HG03432 (cell line): Measurements from ENCODE around the gene CACNA2D2.
"Not testable (repeated sequence)": the region's sequence is repeated elsewhere in the genome, so short reads cannot be mapped to it uniquely, and the experiment has no call there.

Experiments
- ATAC-seq: cut with Tn5 transposase; IDR thresholded peaks from one replicate; pipeline ENCODE4 v1.9.1; 2021; ENCODE audit warnings: mild to moderate bottlenecking, moderate library complexity; ENCODE audit not compliant: unreplicated experiment

Gene CACNA2D2

DNA sequence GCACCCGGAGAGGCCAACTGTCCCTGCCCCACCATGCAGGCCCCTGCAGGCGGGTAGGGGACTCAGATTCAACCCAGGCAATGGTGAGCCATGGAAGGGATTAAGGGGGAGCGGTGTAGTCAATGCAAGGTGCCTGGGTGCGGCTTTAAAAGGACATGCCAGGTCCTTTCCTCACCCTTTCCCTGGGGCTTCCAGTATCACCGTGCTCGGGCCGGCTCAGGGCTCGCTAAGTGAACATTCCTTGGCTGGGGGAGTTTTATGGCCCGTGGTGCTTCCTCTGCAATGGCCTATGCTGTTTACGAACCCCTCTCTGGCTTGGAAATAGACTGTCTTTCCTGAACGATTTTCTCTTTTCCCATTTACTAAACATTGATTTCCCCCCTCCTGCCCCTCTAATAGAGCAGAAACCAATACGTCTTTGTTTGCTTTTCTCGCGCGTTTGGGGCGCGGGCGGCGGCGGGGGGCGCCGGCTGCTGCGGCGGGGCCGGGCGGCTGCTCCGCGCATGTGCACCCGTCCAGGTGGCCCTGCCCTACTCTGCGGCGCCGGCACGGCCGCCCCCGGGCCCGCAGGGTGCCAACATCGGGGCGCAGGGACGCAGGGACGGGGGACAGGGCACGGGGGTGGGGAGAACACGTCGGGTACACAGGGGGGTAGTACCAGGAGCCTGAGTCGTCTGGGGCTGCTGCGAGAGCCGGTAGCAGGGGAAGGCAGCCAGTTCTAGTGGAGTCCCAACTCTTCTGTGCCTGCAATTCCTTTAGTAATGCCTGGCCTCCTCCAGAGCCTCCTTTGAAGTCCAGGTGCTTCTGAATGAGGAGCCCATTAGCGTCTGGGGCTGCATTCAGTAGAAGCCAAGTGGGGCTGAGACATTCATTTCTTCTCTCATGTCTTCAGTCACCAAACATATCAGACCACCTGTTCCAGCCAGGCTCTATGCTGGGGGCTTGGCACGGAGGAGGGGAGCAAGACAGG, 26.9 kb upstream of the CACNA2D2 start:
- ATAC-seq: no peak

DNA sequence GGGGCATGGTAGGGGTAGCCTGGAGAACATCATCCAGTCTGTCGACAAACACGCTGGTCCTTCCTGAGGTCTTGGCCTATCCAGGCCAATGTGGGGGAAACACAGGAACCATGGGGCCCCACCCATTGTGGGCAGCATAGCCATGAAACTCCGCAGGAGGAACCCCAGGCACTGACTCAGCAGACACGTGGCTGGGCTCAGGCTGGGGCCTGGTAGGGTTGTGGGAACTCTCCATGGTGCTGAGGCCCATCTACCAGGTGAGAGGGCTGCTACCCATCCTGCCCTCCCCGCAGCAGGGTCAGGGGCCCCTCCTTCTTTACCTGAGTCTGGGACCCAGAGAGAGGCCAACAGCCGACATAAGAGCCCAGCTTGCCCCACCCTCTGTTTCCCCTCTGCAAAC, 22.6 kb upstream of the CACNA2D2 start:
- ATAC-seq: no peak

DNA sequence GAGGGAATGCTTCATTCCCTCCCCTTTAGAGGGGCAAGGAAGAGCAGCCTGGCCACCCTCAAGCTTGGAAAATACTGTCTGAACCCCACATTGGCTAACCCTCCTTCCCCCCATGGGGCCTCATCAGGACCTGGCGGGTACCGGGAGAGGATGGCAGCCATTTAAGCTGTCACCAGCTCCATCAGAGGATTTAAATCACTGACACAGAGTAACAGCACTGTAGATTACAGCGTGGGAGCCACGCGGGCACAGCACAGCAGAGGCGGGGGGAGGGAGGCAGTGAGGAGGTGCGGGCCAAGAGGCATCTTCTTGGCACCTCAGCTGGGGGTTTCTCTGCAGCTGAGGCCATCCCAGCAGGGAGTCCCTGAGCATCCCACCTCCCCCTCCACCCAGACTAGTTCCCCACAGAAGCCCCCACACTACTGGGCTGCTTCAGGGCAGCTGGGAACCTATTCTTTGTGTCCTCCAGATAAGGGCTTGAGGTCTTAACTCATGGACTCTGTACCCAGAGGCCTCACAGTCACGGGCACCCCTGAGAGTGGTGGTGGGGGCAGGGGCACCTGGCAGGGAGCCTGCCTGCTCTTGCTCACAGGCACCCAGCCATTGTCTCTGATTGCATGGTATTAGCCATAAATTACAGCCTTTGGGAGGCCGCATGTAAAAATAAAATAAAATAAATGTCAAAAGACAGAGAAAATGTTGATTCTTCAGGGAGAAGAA, 21.9 kb upstream of the CACNA2D2 start:
- no peak for ATAC-seq

GRCh38 chr3:50524746-50525145, 21.3 kb upstream of the CACNA2D2 start:
- no peak for ATAC-seq

DNA sequence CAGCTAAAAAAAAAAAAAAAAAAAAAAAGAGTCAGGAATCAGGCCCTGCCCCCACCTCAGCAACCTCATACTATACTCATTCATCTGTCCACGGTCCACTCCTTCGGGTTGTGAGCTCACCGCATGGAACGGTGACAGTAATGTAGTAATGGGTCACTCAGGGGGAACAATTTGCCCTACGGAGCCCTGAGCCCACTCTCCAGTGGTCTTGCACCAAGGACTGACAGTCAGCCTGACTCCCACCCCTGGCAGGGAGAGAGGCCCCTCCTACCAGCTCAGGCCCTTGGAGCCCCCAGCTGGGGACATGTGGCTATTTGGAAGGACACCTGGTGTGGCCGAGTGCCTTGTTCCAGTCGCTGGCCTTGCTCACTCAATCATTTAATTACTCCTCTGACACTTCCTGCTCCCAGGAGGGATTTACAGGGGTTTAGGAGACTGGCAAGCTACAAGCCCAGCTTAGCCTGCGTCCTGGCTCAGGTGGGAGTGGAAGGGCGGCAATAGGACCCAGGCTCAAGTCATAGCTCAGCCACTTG, 19.9 kb upstream of the CACNA2D2 start:
- ATAC-seq: no peak

GRCh38 chr3:50521572-50521971, 18.1 kb upstream of the CACNA2D2 start:
- no peak for ATAC-seq

GRCh38 chr3:50520849-50521248, 17.4 kb upstream of the CACNA2D2 start:
- no peak for ATAC-seq

DNA sequence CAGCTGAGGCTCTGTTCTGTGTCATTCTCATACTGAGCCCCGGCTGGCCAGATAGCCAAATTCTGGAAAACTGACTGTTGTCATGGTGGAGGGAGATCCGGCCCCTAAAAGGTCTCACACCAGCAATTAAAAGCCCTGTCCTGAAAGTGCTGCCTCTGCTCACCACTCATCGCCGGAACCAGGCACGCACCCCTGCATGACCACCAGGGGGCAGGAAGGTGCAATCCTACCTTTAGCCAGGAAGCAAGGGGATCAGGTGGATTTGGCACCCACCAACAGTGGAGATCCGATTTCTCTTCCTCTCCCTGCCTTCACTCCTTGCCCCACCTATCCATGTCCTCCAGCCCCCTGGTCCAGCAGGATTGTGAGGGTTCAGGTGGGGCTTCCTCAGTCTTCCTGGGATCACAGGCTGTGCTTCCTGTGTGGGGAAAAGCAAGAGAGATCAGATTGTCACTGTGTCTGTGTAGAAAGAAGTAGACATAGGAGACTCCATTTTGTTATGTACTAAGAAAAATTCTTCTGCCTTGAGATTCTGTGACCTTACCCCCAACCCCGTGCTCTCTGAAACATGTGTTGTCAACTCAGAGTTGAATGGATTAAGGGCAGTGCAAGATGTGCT, 16.1 kb upstream of the CACNA2D2 start:
- ATAC-seq: no peak

DNA sequence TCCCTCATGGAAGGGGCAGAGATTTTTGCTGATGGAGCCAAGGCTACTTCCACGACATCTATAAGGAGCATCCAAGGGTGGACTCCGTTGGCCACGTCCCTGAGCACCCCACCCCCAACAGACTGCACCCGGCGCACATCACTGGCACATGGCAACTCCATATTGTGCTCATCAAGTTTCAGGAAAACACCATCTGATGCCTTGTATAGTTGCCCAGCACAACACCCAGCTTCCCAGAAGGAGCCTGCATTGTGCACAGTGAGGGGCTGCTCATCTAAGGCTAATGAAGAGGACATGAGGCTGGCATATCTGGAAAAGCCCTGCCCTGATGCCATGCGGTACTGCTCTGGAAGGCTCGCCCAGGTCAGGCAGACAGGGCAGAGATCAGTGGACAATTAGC, 15.0 kb upstream of the CACNA2D2 start:
- no peak for ATAC-seq

- ATAC-seq: no peak
Measured at GRCh38 chr3:50517721-50518206, 14.3 kb upstream of the CACNA2D2 start.

- ATAC-seq: no peak
Measured at GRCh38 chr3:50516440-50516871, 13.0 kb upstream of the CACNA2D2 start.

GRCh38 chr3:50515565-50516439, 12.4 kb upstream of the CACNA2D2 start:
- ATAC-seq: no peak

DNA sequence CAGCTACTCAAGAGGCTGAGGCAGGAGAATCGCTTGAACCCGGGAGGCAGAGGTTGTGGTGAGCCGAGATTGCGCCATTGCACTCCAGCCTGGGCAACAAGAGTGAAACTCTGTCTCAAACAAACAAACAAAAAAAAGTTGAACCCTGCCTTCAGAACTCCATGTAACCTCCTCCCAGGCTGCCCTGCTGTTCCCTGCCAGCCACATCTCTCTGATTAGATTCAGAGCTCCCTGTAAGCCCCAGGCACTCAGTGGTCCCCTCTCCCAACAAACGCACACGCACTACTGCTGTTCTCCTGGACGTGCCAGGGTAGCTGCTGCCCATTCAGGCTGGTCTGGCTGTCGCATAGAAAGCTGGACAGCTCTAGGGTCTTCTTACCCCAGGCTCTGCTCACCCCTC, 9.5 kb upstream of the CACNA2D2 start:
- not testable (repeated sequence) for ATAC-seq

GRCh38 chr3:50512131-50512530, 8.7 kb upstream of the CACNA2D2 start:
- ATAC-seq: no peak

DNA sequence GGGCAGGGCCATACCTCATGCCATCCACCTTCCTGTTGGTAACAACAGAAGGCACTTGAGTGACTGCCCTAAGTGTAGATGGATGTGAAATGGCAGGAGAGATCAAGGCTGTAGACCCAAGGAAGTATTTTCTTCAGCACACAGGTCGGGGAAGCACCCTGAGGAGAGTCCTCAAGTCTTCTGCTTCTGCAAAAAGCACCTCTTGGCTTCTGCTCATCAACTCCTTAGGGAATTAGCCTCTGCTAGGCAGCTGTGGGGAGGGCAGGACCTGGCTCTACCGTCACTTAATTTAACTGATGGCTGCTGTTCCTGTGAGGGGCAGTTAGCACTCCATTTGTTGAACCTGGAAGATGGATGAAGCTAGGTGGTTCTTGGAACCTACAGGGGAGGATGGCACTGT, 6.9 kb upstream of the CACNA2D2 start:
- no peak for ATAC-seq

- no peak for ATAC-seq
Measured at GRCh38 chr3:50509715-50510114, 6.3 kb upstream of the CACNA2D2 start.

DNA sequence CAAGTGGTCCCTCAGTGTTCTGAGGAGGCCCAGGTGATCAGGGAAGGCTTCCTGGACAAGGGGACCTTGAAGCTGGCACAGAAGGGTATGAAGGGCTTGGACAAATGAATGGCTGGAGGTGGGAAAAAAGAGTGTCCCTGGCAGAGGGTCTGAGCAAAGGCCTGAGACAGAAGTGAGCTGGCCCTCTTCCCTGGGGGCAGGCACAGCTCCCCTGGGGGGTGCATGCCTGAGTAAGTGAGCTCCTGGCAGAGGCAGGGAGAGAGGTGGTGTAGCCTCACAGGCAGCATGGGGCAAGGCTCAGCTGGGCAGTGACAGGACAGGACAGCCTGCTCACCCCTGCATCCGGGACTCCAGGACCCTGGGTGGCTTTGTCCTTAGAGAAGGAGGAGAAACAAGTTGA, 5.4 kb upstream of the CACNA2D2 start:
- no peak for ATAC-seq

- ATAC-seq: no peak
Measured at GRCh38 chr3:50506169-50506568, 2.7 kb upstream of the CACNA2D2 start.

- ATAC-seq: no peak
Measured at GRCh38 chr3:50504681-50505080, 1.2 kb upstream of the CACNA2D2 start.
